Thoracic aorta (tissue), 2 donors: Measurements from ENCODE around the gene ZDHHC8. TPM values are rescaled to one million over a fixed set of nuclear protein-coding genes. Genes with fewer than 3 reads are reported as not detected.

Experiments
- ATAC-seq: fragments of 150-250 bp; one replicate; pipeline ENCODE4 v1.8.0; 2017; ENCODE audit warnings: low read depth; ENCODE audit not compliant: insufficient number of reproducible peaks, low FRiP score
- DNase-seq: peaks from one replicate; pipeline ENCODE4 v3.0.0-alpha.2; 2020; ENCODE audit warnings: low spot score
- H3K27ac ChIP-seq, 2 donors: fragments of 200-600 bp; sonication (generic); 1 replicate in 1 of 2; 2 replicates in 1 of 2; pipeline ENCODE4 v1.5.1; 2016; ENCODE audit warnings: mild to moderate bottlenecking in 2 of 2, moderate library complexity in 2 of 2
- H3K27me3 ChIP-seq: fragments of 200-600 bp; sonication (generic); replicated peaks from 2 replicates; pipeline ENCODE4 v1.6.0; 2016; ENCODE audit warnings: mild to moderate bottlenecking; ENCODE audit not compliant: insufficient read depth
- H3K36me3 ChIP-seq: fragments of 200-600 bp; sonication (generic); one replicate; pipeline ENCODE4 v1.5.1; 2016
- H3K4me1 ChIP-seq, 2 donors: fragments of 200-600 bp; sonication (generic); 1 replicate in 1 of 2; 2 replicates in 1 of 2; pipeline versions ENCODE4 v1.5.1 to v1.6.0; 2016; ENCODE audit warnings: low read depth in 2 of 2, mild to moderate bottlenecking in 1 of 2; ENCODE audit not compliant: control insufficient read depth in 1 of 2
- H3K4me3 ChIP-seq: fragments of 200-600 bp; sonication (generic); 2 replicates; pipeline ENCODE4 v1.5.1; 2016; ENCODE audit warnings: mild to moderate bottlenecking
- H3K9me3 ChIP-seq: fragments of 200-600 bp; sonication (generic); 2 replicates; pipeline ENCODE4 v1.5.1; 2016
- total RNA-seq, 2 donors: library from RNA; depleted of rRNA; stranded (reverse); fragments of >200 nt; gene quantifications; one replicate each; pipeline versions ENCODE4 v1.1.0 to v1.2.3, GENCODE V29; 2016
- TF ChIP-seq, protein P1 (sequence below): fragments of 200-600 bp; sonication (generic); IDR thresholded peaks from one replicate; pipeline ENCODE4 v1.5.1; 2019; ENCODE audit warnings: antibody characterized with exemption

ZDHHC8 gene
- total RNA-seq, 2 donors from 2014 or later = 14.8 to 49.8 TPM

DNA sequence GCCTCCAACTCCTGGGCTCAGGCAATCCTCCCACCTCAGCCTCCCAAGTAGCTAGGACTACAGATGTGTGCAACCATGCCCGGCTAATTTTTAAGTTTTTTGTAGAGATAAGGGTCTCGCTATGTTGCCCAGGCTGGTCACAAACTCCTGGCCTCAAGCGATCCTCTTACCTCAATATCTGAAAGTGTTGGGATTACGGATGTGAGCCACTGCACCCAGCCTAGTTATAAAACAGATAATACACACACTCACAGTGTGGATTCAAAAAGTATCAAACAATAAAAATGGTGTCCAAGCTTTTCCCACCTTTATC is 19.6 kb downstream of the ZDHHC8 start:
- Histone ChIP-seq H3K4me1 (no peaks in the 10 kb centered on the region), H3K4me3 (no peak overlapping the region), H3K9me3 (no peaks in the 10 kb centered on the region), H3K27me3 (no peaks in the 10 kb centered on the region), H3K27ac (no peak overlapping the region), H3K36me3 (no peaks in the 10 kb centered on the region)
- DNase-seq (no peak), ATAC-seq (no peak)
- TF ChIP-seq, protein P1, sequence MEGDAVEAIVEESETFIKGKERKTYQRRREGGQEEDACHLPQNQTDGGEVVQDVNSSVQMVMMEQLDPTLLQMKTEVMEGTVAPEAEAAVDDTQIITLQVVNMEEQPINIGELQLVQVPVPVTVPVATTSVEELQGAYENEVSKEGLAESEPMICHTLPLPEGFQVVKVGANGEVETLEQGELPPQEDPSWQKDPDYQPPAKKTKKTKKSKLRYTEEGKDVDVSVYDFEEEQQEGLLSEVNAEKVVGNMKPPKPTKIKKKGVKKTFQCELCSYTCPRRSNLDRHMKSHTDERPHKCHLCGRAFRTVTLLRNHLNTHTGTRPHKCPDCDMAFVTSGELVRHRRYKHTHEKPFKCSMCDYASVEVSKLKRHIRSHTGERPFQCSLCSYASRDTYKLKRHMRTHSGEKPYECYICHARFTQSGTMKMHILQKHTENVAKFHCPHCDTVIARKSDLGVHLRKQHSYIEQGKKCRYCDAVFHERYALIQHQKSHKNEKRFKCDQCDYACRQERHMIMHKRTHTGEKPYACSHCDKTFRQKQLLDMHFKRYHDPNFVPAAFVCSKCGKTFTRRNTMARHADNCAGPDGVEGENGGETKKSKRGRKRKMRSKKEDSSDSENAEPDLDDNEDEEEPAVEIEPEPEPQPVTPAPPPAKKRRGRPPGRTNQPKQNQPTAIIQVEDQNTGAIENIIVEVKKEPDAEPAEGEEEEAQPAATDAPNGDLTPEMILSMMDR = no peak

DNA sequence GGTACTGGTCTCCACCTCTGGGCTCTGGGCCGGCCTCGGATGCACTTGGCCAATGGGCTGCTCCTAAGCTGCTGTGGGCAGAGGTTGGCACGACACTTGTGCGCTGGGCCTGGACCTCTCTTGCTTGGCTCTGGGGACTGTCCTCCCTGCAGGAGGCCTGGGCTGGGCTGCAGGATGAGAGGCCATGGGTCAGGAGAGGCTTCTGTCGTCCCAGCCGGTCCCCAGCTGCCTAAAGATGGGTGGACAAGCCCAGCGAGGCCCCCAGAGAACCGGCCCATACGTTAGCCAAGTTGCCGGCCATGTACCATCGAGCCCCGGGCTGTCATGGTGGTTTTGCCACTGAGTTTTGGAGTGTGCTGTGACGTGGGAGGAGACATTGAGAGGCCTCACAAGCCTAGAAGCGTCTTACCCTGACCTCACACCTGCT is 20.9 kb downstream of the ZDHHC8 start:
- Histone ChIP-seq H3K9me3 (no peaks in the 10 kb centered on the region), H3K27me3 (no peaks in the 10 kb centered on the region), H3K27ac (no peak overlapping the region), H3K4me3 (no peak overlapping the region), H3K4me1 (no peaks in the 10 kb centered on the region), H3K36me3 (no peaks in the 10 kb centered on the region)
- ATAC-seq (no peak), DNase-seq (no peak)
- TF ChIP-seq, protein P1 = no peak

DNA sequence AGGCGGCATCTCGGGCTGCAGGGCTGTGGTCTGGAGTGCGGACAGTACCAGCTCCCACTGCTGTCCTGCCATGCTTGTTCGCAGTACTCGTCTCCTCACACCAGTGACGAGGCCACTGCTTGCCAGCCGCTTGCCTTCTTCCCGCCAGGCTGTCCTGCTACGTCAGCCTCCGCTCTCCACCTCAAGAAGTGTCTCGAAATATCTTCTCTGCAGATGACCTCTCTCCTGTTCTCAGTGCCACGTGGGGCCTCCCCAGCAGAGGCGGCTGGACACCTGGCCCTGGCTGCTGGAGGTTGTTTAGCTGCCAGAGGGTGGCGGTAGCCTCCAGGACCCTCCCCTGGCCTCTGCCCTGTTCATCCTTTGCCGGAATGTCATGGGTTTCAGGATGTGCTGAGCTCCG is 22.3 kb downstream of the ZDHHC8 start:
- Histone ChIP-seq H3K4me1 (no peaks in the 10 kb centered on the region), H3K9me3 (no peaks in the 10 kb centered on the region), H3K27me3 (no peaks in the 10 kb centered on the region), H3K36me3 (no peaks in the 10 kb centered on the region), H3K27ac (no peak overlapping the region), H3K4me3 (no peak overlapping the region)
- ATAC-seq = no peak
- DNase-seq = no peak
- TF ChIP-seq, protein P1 = no peak

DNA sequence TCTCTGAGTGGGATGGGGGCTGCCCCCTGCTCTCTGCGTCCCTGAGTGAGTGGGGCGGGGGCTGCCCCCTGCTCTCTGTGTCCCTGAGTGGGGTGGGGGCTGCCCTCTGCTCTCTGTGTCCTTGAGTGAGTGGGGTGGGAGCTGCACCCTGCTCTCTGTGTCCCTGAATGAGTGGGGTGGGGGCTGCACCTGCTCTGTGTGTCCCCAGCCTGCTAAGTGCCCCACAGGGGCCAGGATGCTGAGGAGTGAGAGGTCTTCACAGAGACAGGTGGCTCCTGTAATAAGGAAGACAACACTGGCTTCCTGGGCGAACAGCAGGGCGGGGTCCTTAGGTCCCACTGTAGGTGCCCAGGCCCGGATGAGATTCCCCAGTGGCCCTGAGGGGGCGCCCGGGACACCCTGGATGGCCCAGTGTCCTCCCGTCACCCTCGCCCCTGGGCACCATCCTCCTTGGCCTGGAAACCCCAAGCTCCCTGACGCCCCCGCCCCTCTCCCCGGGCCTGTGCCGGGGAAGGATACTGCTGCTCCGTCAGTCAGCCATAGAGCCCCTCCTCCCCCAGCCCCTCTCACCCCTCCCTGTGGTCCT is 23.1 kb downstream of the ZDHHC8 start:
- TF ChIP-seq, protein P1 = no peak
- ATAC-seq (no peak), DNase-seq (no peak)
- H3K27ac ChIP-seq = no peak overlapping the region
- H3K9me3 ChIP-seq = no peaks in the 10 kb centered on the region
- H3K4me3 ChIP-seq = no peak overlapping the region
- no peaks in the 10 kb centered on the region for H3K27me3 ChIP-seq
- no peaks in the 10 kb centered on the region for H3K36me3 ChIP-seq
- no peaks in the 10 kb centered on the region for H3K4me1 ChIP-seq

DNA sequence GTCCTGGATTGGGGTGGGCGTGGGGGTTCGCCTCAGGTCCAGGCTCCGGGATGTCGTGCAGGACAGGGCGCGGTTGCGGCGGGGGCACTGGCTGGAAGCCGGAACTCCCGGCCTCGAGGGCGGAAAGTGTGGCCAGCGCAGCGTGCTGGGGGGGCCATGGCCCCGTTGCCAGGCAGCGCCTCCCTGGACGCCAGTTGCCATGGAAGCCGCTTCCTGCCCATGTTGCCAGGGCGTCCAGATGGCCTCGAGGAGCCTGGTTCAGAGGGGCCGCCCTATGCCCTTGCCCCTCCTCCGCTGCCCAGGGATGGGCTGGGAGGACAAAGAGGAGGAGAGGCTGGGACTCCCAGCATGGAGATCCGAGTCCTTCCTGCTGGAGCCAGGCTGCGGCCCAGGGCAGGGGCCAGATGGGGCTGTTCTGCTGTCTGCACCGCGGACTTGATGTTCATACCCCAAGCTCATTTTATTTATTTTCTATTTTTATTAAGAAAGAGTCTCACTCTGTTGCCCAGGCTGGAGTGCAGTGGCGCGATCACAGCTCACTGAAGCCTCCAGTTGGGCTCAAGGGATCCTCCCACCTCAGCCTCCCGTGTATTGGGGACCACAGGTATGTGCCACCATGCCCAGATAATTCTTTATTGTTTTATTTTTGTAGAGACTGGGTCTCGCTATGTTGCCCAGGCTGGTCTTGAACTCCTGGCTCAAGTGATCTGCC is 23.9 kb downstream of the ZDHHC8 start:
- Histone ChIP-seq H3K27ac (no peak overlapping the region), H3K36me3 (no peaks in the 10 kb centered on the region), H3K4me3 (no peak overlapping the region), H3K27me3 (no peaks in the 10 kb centered on the region), H3K4me1 (no peaks in the 10 kb centered on the region), H3K9me3 (no peaks in the 10 kb centered on the region)
- ATAC-seq (no peak), DNase-seq (no peak)
- TF ChIP-seq, protein P1 = no peak
